GM19023 (cell line): ENCODE data around the gene CES4A.
"Not testable (repeated sequence)": the region's sequence is repeated elsewhere in the genome, so short reads cannot be mapped to it uniquely, and the experiment has no call there.

Experiments used
- ATAC-seq: cut with Tn5 transposase; IDR thresholded peaks from one replicate; pipeline ENCODE4 v1.9.1; 2021; ENCODE audit warnings: mild to moderate bottlenecking, moderate library complexity; ENCODE audit not compliant: unreplicated experiment

Gene CES4A

DNA sequence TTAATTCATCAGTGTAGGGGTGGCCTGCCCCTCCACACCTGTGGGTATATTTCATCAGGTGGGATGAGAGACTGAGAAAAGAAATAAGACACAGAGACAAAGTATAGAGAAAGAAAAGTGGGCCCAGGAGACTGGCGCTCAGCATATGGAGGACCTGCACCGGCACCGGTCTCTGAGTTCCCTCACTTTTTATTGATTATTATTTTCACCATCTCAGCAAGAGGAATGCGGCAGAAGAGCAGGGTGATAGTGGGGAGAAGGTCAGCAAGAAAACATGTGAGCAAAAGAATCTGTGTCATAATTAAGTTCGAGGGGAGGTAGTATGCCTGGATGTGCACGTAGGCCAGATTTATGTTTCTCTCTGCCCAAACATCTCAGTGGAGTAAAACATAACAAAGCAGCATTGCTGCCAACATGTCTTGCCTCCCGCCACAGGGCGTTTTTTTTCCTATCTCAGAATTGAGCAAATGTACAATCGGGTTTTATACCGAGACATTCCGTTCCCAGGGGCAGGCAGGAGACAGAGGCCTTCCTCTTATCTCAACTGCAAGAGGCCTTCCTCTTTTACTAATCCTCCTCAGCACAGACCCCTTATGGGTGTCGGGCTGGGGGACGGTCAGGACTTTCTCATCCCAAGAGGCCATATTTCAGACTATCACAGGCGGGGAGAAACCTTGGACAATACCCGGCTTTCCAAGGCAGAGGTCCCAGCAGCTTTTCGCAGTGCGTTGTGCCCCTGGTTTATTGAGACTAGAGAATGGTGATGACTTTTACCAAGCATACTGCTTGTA is 32.8 kb upstream of the CES4A start:
- ATAC-seq = not testable (repeated sequence)

- not testable (repeated sequence) for ATAC-seq
These were observed 32.3 kb upstream of the CES4A start for GRCh38 chr16:66956154-66956457.

- ATAC-seq = no peak
These were observed 29.3 kb upstream of the CES4A start for GRCh38 chr16:66958857-66959703.

GRCh38 chr16:66959704-66960161 is 28.7 kb upstream of the CES4A start:
- ATAC-seq = no peak

DNA sequence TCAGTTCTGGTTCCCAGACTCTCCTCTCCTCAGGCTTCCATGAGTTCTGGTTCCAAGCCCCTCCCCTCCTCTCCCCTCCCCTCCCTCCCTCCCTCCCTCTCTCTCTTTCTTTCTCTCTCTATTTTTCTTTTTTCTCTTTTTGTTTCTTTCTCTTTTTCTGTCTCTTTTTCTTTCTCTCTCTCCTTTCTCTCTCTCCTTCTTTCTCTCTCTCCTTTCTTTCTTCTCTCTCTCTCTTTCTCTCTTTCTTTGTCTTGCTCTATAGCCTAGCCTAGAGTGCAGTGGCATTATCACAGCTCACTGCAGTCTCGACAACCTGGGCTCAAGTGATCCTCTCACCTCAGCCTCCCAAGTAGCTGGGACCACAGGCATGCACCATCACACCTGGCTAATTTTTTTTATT is 28.1 kb upstream of the CES4A start:
- no peak for ATAC-seq

DNA sequence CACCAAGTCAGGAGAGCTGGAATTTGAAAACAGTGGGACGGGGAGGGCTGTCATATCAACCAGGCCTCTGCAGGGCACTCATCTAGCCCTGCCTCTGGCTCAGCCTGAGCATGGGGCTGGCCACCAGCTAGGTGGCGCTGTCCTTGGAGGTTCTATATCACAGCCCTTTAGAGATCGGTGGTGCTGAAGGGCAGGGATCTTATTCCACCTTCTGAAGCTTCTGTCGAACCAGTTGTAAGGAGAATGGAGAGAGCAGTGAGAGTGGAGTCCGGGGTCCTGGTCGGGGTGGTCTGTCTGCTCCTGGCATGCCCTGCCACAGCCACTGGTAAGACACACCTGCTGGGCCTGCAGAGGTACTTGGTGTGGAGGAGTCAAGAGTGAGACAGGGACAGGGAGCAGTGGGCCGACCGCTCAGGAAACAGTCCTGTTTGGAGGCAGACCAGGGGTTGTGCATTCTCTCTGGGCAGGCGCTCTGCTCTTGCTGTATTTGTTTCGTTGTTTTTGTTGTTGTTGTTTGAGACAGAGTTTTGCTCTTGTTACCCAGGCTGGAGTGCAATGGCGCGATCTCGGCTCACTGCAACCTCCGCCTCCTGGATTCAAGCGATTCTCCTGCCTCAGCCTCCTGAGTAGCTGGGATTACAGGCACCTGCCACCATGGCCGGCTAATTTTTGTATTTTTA is 27.2 kb upstream of the CES4A start, which contains the start of gene CES3:
Gene CES3 (plus strand): TSS at position 202 of the 680 bp plus-strand sequence. CDS start 42 bp downstream, at position 244.
- peak; percentile 81 for ATAC-seq

DNA sequence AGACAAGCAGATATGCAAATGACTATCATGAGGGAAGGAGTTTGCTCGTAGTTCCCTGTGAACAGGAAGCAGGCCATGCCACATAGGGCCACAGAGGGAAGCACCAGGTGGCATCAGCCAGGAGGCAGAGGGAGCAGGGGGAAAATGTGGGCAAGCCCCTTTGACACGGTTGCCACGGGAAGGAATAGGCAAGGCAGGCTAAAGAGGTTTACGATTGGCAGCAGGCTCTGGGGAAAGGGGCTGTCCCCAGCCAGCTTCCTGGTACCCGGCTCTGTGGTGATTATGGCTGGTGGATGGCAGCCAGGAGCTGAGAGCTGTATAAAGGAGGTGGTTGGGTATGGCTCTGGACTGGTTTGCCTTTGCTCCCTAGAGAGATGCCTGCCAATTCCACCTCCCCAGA is 26.5 kb upstream of the CES4A start:
- ATAC-seq = no peak

DNA sequence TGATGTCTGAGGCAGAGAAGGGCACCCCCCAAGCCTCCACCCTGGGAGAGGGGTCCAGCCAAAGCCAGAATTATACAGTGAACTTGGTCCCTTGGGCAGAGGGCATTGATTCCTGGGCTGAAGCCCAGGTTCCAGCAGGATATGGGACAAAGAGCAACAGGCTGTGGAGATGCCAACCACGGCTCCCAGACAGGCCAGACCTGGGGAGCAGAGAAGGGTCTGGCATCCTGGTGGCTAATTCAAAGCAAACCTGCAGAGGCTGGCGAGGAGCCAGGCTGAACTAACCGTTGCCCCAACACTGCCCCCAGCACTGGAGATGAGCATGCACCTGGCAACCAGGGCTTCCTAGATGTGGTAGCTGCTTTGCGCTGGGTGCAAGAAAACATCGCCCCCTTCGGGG is 24.3 kb upstream of the CES4A start:
- no peak for ATAC-seq

DNA sequence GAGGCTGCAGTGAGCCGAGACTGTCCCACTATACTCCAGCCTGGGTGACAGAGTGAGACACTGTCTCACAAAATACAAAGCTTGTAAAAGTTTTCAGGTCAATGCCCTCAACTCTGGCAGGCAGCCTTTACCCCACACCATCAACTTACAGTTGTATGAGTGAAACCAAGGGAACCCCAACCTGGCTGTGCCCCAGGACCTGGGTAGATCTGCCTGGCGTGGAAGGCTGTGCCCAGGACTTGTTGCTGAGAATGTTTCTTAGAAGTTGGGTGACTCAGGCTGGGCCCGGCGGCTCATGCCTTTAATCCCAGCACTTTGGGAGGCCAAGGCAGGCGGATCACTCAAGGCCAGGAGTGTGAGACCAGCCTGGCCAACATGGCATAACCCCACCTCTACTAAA is 19.5 kb upstream of the CES4A start:
- no peak for ATAC-seq

DNA sequence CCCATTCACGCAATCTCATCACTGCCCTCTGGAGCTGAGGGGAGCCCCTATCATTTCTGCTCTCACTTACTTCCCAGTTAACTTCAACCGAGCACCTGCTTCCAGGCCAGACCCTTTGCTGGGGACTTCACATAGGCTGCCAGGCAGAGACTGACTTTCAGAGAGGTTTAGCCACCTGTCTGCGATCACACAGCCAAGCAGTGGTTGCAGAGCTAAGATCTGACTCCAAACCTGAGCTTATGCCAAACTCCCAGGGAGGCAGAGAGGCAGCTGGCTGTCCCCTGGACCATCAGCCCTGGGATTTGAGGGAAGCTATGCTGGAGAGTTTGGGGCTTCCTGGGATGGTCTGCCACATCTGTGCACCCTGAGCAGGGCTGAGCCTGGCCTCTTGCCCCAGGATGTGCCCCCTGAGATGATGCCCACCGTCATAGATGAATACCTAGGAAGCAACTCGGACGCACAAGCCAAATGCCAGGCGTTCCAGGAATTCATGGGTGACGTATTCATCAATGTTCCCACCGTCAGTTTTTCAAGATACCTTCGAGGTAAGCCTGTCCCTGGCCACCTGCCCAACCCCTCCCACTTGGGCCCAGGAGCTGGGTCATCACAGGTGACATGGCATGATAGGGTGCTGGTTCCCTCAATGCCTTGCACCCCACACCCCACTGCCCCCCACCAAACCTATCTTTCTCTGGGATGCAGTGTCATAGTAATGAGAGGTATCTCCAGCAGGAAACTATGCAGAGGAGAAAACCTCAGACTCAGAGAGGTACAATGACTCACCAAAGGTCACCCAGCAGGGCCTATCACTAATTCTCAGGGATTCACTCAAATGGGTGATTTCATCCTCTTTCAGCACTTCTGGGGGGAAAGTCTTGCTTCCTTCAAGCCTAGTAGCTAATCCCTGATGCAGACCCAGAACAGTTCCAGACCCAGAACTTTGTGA is 17.3 kb upstream of the CES4A start:
- no peak for ATAC-seq

DNA sequence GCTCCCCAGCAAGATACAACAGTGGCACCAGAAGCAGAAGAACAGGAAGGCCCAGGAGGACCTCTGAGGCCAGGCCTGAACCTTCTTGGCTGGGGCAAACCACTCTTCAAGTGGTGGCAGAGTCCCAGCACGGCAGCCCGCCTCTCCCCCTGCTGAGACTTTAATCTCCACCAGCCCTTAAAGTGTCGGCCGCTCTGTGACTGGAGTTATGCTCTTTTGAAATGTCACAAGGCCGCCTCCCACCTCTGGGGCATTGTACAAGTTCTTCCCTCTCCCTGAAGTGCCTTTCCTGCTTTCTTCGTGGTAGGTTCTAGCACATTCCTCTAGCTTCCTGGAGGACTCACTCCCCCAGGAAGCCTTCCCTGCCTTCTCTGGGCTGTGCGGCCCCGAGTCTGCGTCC is 15.4 kb upstream of the CES4A start:
- ATAC-seq = no peak

- ATAC-seq = no peak
These were observed 14.7 kb upstream of the CES4A start for GRCh38 chr16:66973716-66974115.

DNA sequence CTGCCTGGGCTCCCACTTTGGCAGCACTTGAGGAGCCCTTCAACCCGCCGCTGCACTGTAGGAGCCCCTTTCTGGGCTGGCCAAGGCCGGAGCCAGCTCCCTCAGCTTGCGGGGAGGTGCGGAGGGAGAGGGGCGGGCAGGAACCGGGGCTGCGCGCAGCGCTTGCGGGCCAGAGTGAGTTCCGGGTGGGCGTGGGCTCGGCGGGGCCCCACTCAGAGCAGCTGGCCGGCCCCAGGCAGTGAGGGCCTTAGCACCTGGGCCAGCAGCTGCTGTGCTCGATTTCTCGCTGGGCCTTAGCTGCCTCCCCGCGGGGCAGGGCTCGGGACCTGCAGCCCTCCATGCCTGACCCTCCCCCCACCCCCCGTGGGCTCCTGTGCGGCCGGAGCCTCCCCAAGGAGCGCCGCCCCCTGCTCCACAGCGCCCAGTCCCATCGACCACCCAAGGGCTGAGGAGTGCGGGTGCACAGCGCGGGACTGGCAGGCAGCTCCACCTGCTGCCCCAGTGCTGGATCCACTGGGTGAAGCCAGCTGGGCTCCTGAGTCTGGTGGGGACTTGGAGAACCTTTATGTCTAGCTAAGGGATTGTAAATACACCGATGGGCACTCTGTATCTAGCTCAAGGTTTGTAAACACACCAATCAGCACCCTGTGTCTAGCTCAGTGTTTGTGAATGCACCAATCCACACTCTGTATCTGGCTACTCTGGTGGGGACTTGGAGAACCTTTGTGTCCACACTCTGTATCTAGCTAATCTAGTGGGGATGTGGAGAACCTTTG is 14.0 kb upstream of the CES4A start:
- ATAC-seq = not testable (repeated sequence)

- ATAC-seq = not testable (repeated sequence)
These were observed 13.5 kb upstream of the CES4A start for GRCh38 chr16:66974932-66975246.

DNA sequence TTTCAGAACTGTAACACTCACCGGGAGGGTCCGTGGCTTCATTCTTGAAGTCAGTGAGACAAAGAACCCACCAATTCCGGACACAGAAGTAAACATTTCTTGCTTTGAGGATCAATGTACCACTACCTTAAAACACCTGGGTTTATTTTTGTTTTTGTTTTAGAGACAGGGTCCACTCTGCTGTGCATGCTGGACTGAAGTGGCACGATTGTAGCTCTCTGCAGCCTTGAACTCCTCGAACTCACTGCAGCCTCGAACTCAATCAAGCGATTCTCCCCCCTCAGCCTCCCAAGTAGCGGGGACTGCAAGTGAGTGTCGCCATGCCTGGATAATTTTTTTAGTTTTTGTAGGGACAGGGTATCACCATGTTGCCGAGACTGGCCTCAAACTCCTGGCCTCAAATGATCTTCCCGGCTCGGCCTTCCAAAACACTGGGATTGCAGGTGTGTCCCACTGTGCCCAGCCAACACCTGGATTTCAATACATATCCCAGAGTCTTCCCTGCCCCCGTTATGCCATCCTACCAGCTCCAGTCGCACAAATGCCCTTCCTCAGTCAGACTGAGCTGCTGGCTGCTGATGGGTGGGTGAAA is 13.0 kb upstream of the CES4A start:
- ATAC-seq = no peak

DNA sequence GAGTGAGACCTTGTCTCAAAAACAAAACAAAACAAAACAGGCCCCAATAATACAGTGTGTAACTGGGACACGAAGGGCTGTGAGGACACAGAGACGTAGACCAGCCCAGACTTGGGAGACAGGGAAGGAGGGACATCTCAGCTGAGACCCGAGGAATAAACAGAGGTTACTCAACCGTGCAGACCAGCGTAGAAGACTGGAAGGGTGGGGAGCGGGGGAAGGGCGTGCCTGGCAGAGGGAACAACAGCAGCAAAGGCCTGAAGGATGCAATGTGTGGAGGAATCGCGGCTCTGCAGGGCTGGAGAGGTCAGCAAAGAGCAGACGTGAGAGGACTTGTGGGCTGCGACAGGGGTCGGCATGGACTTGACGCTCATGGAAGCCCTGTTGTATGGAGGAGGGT is 11.6 kb upstream of the CES4A start:
- ATAC-seq = no peak

DNA sequence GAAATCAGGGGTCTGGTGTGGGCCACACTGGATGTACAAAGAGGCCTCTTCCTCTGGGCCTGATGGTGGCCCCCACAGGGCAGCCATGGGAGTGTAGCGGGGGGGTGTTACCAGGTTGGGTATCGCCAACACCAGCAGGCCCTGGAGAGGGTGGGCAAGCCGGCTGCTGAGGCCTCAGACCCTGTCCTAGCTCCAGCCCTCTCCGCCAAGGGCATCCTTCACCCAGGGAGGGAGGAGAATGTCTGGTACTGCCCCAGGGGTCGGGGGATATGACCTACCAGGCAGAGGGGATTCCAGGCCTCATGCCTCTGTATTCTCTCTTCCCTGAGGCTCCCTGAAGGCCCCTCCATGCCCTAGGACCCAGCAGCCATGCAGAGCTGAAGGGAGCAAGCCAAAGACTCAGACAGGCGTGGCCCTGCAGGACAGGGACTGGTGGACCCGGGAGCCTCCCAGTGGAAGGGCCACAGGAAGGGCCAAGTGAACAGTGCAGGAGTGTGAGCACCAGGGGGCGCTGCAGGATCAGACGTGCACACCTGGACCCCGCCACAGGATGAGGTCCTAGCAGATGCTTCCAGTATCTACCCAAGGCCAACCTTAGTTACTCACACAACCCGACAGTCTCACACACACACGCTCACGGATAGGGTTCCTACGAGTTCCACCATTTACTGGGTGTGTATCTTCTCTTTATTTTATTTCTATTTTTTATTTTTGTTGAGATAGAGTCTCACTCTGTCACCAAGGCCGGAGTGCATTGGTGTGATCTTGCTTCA is 10.9 kb upstream of the CES4A start:
- ATAC-seq = peak; percentile 80

DNA sequence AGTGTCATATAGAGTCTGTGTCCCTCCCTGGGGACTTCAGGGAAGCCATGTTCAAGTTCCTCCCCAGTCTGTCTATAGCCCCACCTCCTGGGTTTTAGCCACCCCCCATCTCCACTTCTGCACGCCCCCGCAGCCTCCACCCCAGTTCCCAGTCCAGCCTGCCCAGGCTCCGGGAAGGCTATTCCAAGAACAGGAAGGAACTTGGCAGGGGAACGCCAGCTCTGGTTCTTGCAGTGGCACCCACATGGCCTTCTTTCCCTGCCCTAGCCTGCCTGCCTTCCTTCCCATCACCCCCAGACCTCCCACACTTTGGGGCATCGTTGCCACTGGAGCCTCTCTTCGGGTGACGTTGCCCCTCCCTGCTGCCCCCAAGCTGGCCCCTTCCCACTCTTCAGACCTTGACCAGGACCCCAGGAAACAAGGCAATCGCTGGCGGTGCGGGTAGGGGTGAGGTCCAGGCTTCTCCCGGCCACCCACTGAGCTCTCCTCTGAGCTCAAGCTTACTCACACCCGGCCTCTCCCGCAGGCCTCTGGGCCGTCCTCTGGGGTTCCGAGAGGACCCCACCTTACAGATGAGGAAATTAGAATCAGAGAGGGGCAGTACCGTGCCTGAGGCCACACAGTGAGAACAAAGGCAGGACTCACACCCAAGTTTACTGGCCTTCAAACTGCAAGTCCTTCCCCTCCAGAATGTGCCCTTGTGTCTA is 9.2 kb upstream of the CES4A start:
- ATAC-seq = no peak
